DMS79 (cell line): ENCODE results near the gene UBLCP1.
"Not testable (repeated sequence)": the region's sequence is repeated elsewhere in the genome, so short reads cannot be mapped to it uniquely, and the experiment has no call there.

Experiments
- DNase-seq: peaks from one replicate; lab custom pipeline; 2025; lab: John Stamatoyannopoulos, UW

UBLCP1 gene

DNA sequence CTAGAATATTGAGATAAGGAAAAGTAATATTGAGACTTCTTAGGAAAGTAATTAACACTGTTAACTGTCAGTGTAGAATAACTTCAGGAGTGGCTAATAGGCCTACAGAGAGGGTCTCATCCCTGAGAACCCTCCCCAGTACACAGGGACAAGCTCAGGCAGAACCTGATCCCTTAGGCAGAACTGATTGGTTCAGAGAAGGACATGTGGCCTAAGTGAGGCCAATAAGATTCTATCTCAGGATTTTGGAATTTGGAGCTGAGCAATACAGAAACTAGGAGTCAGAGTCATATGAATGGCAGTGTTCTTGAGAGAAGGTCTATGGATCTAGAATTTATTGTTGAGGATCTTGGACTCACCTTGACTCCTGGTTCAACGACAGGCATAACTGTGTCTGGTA is 10.9 kb upstream of the UBLCP1 start:
- DNase-seq = no peak

DNA sequence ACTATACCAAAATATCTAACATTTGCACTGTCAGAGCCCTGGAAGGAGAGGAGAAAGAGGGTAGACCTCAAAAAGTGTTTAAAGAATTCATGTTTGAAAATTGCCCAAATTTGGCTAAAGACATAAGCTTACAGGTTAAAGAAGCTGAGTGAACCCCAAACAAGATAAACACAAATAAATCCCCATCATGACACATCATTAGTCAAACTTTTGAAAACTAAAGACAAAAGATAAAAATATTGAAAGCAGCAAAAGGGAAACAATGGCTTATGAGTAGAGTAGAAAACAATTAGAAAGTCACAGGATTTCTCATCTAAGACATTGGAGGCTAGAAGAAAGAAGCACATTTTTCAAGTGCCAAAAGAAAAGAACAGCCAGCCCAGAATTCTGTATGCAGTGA is 6.1 kb upstream of the UBLCP1 start:
- no peak for DNase-seq

DNA sequence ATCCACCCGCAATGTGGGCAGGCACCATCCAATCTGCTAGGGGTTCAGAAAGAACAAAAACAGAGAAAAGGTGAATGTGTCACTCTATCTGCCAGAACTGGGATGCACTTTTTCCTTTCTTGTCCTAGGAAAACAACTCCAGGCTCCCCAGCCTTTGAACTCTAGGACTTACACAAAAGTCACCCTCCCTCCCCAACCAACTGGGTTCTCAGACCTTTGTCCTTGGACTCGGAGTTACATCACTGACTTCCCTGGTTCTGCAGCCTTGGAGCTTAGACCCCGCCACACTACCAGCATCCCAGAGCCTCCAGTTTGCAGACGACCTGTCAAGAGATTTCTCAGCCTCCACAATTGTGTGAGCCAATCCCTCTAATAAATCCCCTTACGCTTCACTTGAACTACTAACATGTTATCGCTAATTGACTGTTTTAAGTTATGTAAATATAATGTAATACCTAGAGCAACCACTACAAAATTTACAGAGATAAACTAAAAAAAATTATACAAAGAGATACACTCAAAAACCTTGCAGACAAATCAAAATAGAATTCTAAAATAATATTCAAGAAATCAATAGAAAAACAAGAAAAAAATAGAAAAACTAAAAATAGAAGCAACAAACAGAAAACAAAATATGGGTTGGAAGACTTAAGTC is 5.3 kb upstream of the UBLCP1 start:
- no peak for DNase-seq

DNA sequence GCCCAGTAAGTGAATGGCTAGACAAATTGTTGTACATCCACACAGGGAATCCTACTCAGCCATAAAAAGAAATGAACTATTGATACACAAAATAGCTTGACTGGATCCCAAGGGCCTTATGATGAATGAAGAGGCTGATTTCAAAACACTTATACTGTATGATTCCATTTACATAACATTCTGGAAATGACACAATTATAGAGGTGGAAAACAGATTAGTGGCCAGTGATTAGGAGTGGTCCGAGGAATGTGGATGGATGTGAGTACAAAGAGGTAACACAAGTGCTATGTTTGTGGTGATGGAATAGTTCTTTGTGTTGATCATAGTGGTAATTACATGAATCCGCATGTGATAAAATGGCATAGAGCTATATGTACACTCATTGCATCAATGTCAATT is 4.7 kb upstream of the UBLCP1 start:
- DNase-seq = no peak

DNA sequence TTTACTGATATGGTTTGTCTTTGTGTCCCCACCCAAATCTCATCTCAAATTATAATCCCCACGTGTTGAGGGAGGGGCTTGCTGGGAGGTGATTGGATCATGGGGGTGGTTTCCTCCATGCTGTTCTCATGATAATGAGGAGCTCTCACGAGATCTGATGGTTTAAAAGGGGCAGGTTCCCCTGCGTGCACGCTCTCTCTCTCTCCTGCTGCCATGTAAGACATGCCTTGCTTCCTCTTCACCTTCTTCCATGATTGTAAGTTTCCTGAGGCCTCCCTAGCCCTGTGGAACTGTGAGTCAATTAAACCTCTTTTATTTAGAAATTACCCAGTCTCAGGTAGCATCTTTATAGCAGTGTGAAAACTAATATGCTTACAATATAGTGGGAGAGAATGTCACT is 2.9 kb upstream of the UBLCP1 start:
- DNase-seq = not testable (repeated sequence)

DNA sequence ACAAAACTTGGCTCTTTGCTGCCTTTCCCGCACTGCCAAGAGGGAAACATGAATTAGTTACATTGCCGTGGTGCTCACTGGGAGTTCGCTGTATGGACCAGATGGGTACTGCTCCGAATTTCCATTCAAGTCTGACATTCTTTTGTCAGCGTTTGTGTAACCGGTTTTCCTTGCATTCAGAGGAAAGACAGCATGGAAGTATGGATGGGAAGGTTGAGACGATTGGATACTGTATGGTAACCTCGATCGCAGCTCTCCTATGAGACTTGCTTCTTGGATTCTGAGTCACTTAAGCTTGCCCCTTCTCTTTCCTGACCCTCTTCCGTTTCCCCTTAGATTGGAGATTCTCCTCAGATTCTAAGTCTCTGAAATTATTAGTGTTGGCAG is 625 bp upstream of the UBLCP1 start:
- no peak for DNase-seq

DNA sequence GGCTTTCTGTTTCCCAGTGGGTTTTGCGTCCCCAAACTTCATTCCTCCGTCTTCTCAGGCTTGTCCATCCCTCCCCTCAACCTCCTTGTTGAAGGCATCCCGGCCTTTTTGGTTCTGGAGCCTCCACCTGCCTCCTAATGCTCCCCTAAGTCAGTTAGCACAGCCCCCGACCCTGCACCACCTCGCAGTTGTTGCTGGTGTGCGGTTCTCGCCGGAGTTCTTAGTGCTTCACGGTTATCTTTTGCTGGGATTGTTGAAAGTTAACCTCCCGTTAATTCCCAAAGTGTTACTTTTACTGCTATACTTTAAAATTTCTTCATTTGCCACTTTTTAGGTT is 447 bp downstream of the UBLCP1 start:
- DNase-seq = no peak

DNA sequence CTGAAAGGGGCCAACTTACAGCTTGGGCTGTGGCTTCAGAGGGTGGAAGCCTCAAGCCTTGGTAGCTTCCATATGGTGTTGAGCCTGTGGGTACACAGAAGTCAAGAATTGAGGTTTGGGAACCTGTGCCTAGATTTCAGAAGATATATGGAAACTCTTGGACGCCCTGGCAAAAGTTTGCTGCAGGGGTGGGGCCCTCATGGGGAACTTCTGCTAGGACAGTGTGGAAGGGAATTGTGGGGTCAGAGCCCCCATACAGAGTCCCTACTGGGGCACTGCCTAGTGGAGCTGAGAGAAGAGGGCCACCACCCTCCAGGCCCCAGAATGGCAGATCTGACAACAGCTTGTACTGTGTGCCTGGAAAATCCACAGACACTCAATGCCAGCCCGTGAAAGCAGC is 3.7 kb downstream of the UBLCP1 start:
- DNase-seq = not testable (repeated sequence)

DNA sequence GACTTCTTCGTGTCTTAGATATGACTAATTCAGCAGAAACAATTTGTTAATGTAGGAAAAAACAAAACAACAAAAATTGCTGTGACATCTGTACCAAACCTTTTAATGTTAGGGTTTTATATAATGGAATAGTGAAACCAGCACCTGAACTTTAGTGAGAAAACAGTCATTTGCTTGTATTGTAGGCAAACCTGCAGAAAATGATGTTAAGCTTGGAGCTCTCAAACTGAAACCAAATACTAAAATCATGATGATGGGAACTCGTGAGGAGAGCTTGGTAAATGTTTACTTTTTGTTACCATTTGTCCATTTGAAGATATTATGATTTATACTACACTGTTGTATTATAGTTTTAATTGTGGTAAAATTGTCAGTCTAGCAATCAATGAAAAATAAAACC is 6.6 kb downstream of the UBLCP1 start:
- DNase-seq = no peak

DNA sequence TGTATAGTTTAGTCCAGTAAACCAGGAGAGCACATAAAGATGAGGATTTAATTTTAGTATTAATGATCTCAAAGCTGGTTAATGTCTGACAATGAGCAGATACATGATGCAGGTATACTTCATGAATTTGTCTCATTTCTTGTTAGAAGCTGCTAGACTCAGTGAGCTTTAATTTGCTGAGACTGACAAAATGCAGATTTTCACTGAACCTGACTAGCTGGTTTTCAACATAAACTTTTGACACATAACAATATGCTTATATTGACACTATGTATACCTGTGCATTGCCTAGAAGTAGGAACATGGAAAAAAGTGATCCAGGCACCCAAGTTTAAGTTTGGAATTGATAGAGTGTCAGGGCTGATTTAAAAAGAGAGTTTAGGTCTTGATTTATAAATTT is 10.8 kb downstream of the UBLCP1 start:
- DNase-seq = no peak

DNA sequence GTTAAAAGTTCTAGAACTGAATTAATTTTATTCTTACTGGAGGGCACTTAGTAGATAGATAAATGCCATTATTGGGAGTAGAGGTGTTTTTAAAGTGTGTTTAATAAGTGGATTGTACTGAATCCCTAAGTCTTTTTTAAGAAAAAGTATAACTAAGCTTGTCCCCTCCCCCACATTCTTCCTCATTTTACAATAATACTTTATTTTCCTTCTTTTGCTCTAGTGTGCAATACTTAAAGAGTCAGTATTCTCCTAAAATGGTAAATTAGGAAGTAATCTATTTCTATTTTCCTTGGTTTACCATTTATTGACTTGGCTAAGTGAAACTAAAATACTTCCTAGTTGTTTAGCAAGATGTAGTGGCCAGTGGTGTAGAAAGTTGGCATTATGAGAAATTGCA is 11.6 kb downstream of the UBLCP1 start:
- DNase-seq = no peak

DNA sequence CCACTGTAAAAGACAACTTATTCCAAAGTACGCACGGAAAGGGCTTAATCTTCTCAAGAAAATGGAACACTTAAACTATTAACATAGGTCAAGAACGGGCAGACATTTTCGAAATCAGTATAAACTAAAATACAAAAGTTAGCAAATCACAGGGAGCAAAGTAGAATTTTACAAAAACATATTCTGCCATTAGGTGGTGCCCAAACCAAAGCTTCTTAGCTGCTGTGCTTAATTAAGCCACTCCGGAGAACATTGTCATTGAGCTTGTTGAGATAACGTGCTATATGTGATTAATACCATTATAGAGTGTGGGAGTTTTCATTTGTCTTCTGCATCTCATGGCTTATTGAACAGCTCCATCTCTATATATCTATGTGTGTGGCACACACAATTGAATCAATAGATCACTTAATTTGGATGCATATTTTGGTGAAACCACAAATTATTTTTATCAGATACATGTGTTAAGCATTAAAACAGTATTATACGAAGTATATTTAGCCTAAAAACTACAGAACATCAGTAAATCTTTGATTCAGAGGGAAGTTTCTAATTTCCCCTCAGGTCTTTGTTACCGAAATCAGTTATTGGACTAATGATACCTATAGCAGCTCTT is 23.4 kb downstream of the UBLCP1 start:
- DNase-seq = no peak

DNA sequence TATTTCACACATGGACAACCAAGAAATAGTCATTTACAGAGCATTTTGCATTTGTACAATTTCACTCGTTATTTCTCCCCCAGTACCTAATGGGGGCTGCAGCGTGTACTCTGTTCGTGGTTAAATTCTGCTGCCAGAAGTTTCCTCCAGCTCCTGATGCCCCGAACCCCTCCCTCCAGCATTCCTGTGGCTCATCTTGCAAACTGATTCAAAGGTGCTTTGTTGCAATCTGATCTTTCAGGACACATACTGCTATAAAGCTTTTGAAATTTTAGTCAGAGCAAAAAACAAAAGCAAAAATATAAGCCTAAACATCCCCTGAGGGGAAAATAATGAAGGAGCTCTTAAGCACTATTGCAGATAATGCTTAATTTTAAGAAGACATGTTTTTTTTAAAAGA is 27.7 kb downstream of the UBLCP1 start:
- no peak for DNase-seq

DNA sequence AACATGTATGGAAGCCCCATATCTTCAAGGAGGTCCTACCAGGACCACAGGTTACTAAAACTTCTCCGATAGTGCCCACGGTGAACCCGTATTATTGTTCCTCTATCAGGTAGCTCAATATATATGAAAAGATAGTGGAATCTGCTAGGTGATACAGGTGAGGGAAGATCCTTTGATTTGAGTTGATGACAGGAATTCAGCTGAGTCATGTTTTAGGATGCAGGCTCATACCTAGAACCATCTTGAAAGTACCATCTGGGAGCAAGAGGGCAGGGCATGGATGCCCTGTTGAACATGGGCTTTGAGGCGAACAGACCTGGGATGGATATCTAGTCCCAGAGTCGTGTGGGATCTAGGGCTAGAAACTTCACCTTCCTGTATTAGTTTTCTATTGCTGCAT is 31.8 kb downstream of the UBLCP1 start:
- no peak for DNase-seq

DNA sequence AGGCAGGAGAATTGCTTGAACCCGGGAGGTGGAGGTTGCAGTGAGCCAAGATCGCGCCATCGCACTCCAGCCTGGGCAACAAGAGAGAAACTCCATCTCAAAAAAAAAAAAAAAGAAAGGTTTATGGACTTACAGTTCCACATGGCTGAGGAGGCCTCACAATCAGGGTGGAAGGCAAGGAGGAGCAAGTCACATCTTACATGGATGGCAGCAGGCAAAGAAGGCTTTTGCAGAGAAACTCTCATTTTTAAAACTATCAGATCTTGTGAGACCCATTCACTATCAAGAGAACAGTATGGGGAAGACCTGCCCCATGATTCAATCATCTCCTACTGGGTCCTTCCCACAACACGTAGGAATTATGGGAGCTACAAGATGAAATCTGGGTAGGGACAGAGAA is 34.2 kb downstream of the UBLCP1 start:
- DNase-seq = not testable (repeated sequence)

DNA sequence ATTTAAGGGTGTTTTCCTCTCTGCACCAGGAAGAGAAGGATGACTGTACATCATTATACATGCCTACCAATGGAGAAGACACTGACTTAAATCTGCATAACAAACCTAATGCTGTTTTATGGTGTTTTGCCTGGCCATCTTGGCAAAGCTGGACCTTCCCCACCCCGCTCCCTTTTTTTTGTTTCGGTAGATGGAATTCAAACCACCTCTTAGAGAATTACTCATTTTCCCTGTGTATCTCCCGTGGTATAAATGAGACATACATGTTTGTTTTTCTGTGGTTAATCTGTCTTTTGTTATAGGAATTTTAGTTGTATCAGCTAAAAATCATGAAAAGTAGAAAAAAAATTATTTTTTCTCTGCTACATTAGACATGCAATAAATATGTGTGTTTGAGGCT is 38.4 kb downstream of the UBLCP1 start:
- DNase-seq = no peak

DNA sequence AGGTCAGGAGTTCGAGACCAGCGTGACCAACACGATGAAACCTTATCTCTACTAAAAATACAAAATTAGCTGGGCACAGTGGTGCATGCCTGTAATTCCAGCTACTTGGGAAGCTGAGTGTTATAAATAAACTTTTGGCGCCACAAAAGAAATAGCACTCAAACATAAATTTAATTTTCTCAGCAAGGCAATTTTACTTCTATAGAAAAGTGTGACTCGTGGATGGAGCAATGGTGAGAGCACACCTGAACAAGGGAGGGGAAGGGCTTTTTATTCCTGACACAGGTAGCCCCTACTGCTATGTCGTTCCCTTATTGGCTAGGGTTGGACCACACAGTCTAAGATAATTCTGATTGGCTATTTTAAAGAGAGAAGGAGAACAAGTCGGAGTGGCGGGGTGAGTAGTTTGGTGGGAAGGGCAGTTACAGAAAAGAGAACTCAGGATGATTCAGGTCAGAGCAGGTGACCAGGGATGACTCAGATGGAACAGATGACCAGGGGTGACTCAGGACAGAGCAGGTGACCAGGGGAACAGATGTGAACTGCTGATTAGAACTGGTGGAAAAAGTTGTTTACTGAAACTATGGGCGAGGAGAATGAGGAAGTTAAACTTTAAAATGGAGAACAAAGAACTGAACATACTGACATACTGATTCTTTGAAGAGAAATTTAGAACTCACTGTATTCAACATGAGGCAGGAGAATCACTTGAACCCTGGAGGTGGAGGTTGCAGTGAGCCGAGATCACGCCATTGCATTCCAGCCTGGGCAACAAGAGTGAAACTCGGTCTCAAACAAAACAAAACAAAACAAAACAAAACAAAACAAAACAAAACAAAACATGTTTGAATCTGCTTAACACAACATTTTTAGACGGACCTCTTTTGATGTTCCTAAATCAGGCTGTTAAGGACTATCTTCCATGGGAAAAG is 39.1 kb downstream of the UBLCP1 start:
- not testable (repeated sequence) for DNase-seq

DNA sequence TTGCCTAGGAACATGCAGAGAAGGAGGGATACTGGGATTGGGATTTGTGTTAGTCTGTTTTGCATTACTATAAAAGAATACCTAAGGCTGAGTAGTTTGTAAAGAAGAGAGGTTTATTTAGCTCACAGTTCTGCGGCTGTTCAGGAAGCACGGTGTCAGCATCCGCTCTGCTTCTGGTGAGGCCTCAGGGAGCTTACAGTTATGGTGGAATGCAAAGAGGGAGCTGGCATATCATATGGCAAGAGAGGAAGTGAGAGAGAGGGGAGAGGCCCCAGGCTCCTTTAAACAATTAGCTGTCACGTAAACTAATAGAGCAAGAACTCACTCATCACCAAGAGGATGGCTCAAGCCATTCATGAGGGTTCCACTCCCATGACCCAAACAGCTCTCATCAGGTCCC is 40.2 kb downstream of the UBLCP1 start:
- no peak for DNase-seq

DNA sequence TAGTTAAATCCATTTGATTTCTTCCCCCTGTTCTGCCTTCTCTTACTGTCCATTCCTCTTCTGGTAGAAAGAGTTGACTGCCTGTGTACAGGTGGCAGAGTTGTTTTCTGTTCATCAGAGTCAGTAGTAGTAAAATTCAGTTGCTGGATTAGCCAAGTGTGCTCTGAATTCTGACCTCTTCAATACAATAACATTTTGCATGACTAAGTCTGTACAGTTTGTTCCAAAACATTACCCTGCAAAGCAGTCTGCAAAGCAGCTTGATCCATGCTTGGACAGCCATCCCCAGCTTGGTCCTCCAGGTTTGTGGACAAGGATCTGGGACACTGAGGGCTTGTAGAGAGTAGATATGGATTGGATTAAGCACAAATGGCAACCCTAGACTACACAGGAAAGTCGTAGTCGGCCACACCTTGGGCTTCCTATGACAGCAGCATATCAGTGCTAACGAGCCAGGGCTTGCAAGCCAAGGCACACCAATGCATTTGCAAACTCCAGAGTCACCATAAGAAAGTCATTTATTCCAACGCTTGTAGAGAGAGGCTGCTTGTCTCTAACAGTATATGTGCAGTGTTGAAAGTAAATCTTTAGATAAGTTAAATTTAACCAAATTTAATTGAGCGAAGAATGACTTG is 42.0 kb downstream of the UBLCP1 start:
- no peak for DNase-seq

DNA sequence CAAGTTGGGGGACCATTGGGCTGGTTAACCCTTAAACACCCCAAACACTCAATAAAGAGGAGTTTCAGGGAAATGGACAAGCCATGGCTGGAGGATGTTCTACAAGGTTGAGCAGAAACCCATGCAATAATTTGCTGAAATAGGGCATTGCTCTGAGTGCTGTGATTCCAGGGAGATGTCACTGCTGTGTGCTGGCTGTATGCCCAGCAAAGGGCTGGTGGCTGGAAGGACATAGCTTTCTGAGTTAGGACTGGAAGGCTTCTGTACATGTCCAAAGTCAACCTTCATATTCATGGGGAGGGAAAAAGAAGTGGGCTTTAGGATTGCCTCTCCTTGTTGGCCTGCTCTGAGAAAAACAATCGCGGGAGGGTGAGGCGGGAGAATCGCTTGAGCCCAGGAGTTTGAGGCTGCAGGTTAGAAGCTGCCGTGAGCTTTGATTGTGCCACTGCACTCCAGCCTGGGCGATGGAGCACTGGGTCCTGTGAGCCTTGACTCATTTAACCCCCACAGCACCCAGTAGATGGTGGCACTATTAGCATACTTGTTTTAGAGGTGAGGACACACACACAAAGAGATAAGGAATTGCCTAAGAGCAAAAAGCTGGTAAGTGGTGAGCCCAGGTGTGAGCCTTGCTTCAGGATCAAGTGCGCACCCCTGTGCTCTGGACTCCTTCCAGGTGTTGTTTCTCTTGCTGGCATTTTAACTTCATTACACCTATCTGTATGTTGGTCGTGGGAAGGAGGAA is 46.8 kb downstream of the UBLCP1 start:
- no peak for DNase-seq

DNA sequence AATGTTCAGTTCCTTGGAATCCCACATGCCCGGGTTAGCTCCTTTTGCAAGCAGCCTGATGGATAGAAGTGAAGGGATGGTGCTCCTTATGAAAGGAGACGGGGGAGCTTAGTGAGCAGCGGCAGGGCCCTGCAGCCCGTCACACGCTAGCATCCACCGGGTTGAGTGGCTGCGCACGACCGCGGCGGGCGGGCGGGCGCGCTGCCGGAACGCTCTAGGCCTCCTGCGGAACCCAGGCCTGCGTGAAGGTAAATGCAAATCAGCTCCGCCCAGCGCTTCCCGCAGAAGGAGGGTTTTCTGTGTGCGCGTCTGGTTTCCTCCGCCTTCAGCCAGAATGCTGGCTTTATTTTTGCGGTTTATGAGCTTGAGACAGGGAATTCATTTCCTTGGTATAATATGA is 47.4 kb downstream of the UBLCP1 start:
- DNase-seq = no peak

DNA sequence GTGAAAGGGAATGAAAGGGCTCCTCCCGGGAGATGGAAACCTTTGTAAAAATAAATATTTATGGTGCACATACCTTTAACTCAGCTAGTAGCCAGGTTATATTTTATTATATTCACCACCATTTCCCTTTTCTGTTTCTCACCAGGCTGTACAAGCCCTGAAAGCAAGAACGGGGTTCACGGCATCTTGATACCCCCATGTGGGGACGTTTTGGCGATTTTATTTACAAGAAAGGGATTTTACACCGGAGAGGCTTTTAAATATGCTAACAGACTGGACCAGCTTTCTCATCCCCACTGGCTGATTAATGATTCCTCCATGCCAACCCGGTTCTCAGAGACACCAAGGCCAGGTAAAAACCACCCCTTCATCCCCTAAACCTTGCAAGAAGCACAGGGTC is 48.0 kb downstream of the UBLCP1 start:
- DNase-seq = no peak
